ENCODE data around the gene KDM4B.
"Not testable (repeated sequence)": the region's sequence is repeated elsewhere in the genome, so short reads cannot be mapped to it uniquely, and the experiment has no call there.

KDM4B gene

GRCh38 chr19:4968462-4969291 lies at the start of gene KDM4B:
Gene KDM4B, plus strand, starts transcription at chr19:4969113. Its CDS starts 63,778 bp downstream, at chr19:5032891.
- peak; percentile 94 for FAIRE-seq

GRCh38 chr19:4922530-4923275 lies 46.2 kb upstream of the KDM4B start:
- DNase-seq (ENCODE audit: insufficient read length, low spot score) (no peak), FAIRE-seq (no peak)

More at GRCh38 chr19:4968462-4969291, at the start of gene KDM4B:
- DNase-seq (ENCODE audit: insufficient read length, low spot score), result peak; percentile 98

GRCh38 chr19:4923276-4923747 lies 45.6 kb upstream of the KDM4B start:
- FAIRE-seq (no peak), DNase-seq (ENCODE audit: insufficient read length, low spot score) (no peak)

- DNase-seq (ENCODE audit: insufficient read length, low spot score) (no peak), FAIRE-seq (no peak)
Measured at GRCh38 chr19:4929186-4929585, 39.7 kb upstream of the KDM4B start.

- FAIRE-seq, result no peak
- DNase-seq (ENCODE audit: insufficient read length, low spot score), result no peak
Measured at GRCh38 chr19:4930664-4931063, 38.2 kb upstream of the KDM4B start.

- DNase-seq (ENCODE audit: insufficient read length, low spot score) (no peak), FAIRE-seq (no peak)
Measured at GRCh38 chr19:4932711-4933110, 36.2 kb upstream of the KDM4B start.

GRCh38 chr19:4933528-4933927 lies 35.4 kb upstream of the KDM4B start:
- DNase-seq (ENCODE audit: insufficient read length, low spot score), result no peak
- FAIRE-seq, result no peak

GRCh38 chr19:4935444-4935843 lies 33.5 kb upstream of the KDM4B start:
- FAIRE-seq, result no peak
- DNase-seq (ENCODE audit: insufficient read length, low spot score), result no peak

GRCh38 chr19:4937060-4937459 lies 31.9 kb upstream of the KDM4B start:
- no peak for FAIRE-seq
- DNase-seq (ENCODE audit: insufficient read length, low spot score), result no peak

- FAIRE-seq; DNase-seq (ENCODE audit: insufficient read length, low spot score): not testable (repeated sequence)
Measured at GRCh38 chr19:4938461-4938860, 30.5 kb upstream of the KDM4B start.

GRCh38 chr19:4939466-4939865 lies 29.4 kb upstream of the KDM4B start:
- FAIRE-seq, result no peak
- no peak for DNase-seq (ENCODE audit: insufficient read length, low spot score)

- DNase-seq (ENCODE audit: insufficient read length, low spot score); FAIRE-seq: not testable (repeated sequence)
Measured at GRCh38 chr19:4941638-4942169, 27.2 kb upstream of the KDM4B start.

GRCh38 chr19:4950650-4951049 lies 18.3 kb upstream of the KDM4B start:
- FAIRE-seq, result not testable (repeated sequence)

GRCh38 chr19:4951656-4952055 lies 17.3 kb upstream of the KDM4B start:
- FAIRE-seq, result no peak
- no peak for DNase-seq (ENCODE audit: insufficient read length, low spot score)

More at GRCh38 chr19:4950650-4951049, 18.3 kb upstream of the KDM4B start:
- not testable (repeated sequence) for DNase-seq (ENCODE audit: insufficient read length, low spot score)

- DNase-seq (ENCODE audit: insufficient read length, low spot score) (no peak), FAIRE-seq (no peak)
Measured at GRCh38 chr19:4952945-4953344, 16.0 kb upstream of the KDM4B start.

- DNase-seq (ENCODE audit: insufficient read length, low spot score); FAIRE-seq: not testable (repeated sequence)
Measured at GRCh38 chr19:4954320-4955149, 14.4 kb upstream of the KDM4B start.

GRCh38 chr19:4955274-4955673 lies 13.6 kb upstream of the KDM4B start:
- DNase-seq (ENCODE audit: insufficient read length, low spot score) (no peak), FAIRE-seq (no peak)

- DNase-seq (ENCODE audit: insufficient read length, low spot score) (no peak), FAIRE-seq (no peak)
Measured at GRCh38 chr19:4957981-4958380, 10.9 kb upstream of the KDM4B start.

GRCh38 chr19:4962085-4962619 lies 6.8 kb upstream of the KDM4B start:
- no peak for DNase-seq (ENCODE audit: insufficient read length, low spot score)
- no peak for FAIRE-seq

- no peak for FAIRE-seq
Measured at GRCh38 chr19:4965061-4965460, 3.9 kb upstream of the KDM4B start.

More at GRCh38 chr19:4965061-4965460, 3.9 kb upstream of the KDM4B start:
- no peak for DNase-seq (ENCODE audit: insufficient read length, low spot score)

Data from HTR-8/SVneo (cell line).